Stimulated activated CD8-positive, alpha-beta memory T cell treated with anti-CD3 and anti-CD28 coated beads, Interleukin-15, amount 100 ng/mL, for 1 hour (primary cell): Measurements from ENCODE around the gene AKR1B15.
"Not testable (repeated sequence)": the region's sequence is repeated elsewhere in the genome, so short reads cannot be mapped to it uniquely, and the experiment has no call there.

ENCODE experiments used
- DNase-seq: peaks from one replicate; pipeline ENCODE4 v3.0.0-alpha.2; 2020; ENCODE audit warnings: low read depth

The AKR1B15 gene

DNA sequence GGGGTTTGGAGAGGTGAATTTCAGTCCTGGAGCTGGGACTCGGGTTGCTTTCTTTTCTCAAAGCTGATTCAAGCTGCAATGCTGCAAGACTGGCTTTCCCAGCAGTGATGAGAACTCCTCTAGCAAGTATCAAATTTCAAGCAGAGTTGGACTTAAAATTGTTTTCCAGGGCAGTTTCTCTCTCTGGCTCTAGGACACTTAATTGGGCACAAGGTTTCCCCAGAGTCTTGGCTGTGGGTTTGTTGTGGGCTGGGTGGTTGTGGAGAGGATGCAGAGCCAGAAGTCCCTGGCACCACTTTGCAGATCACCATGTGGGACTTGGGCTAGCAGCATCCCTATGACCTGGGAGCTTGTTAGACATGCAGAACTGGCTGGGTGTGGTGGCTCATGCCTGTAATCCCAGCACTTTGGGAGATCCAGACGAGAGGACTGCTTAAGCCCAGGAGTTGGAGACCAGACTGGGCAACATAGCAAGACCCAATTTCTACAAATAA lies 16.8 kb downstream of the AKR1B15 start:
- no peak for DNase-seq

DNA sequence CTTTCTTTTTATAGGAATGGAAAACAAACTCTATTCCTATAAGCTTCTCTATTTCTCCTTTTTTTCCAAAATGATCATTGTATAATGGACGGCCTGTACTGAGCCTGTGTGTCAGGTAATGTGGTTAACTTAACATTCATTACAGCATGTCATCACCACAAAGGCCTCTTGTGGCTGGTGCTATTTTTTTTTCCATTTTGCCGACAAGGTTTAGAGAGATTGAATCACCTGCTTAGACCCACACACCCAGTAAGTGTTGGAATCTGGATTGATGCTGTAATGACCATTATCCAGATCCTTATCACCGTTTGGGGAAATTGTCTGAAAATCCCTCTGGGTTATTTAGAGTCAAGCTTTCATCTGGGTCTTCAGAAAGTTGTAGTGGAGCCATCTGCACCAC lies 18.5 kb downstream of the AKR1B15 start:
- no peak for DNase-seq

DNA sequence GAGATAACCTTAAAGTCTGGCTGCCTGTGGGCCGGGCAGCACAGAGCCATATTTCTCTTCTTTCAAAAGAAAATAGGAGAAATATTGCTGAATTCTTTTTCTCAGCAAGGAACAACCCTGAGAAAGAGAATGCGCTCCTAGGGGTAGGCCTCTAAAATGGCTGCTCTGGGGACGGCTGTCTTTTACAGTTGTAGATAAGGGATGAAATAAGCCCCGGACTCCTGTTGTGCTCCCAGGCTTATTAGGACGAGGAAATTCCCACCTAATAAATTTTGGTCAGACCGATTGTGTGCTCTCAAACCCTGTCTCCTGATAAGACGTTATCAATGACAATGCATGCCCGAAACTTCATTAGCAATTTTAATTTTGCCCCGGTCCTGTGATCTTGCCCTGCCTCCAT lies 21.1 kb downstream of the AKR1B15 start:
- DNase-seq: not testable (repeated sequence)

DNA sequence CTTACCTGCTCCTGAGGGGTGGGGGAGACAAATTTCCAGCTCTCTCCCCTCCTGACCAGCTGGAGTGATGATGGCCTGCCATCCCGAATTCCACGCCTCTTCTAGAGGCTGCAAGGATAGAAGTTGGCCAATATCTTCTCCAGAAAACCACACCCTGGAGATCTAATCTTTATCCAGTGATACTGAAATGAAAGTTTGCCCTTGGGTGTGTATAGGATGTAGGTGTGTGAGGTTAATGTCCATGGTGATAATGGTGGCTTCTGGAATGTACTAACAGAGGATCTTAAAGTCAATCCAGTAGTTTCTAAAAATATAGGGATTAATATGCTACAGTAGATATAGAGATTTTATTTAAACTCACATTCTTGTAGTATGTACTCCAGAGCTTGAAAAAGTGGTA lies 22.2 kb downstream of the AKR1B15 start:
- DNase-seq: no peak

DNA sequence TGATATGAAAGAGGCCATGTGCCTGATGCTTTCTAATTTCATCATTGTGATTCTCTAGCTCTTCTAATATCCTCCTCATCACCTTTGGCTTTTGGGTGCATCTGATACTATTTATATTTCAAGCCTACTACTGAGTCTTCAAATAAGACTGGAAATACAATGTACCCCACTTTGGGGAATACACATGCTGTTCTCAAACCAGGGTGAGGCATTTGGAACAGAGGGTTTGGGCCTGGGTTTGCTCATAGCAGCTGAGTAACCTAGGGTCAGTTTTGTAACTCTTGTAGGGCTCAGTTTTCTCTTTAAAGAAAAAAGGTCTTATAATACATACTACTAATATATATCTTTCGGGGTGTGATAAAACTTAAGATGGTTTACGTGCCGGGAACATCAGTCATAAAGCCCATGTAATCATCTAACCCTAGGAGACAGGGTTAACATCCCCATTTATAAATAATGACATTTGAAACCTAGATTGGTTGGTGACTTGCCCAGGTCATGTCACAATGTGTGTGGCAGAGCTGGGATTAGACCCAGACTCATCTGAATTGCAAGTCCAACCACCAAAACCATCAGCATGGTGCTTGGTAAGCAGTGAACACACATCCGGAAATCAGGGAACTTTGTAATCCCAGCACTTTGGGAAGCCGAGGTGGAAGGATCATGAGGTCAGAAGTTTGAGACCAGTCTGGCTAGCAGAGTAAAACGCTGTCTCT lies 23.0 kb downstream of the AKR1B15 start:
- no peak for DNase-seq

DNA sequence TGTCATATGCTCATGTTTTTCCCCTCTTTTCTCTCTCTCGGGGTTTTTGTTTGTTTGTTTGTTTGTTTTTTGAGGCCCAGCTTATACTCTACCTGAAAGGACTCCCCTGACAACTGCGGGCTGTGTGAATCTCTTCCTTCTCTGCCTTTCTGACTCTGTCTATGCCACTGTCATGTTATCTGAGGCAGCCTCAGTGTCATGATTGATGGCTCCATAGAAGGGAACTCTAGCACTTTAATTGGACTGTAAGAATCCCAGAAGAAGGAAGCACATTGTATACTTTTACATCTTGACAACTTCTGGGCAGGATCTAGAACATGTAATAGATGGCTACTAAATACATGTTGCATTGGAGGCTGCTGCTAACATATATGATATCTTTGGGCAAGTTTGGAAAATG lies 25.4 kb downstream of the AKR1B15 start:
- DNase-seq: no peak

DNA sequence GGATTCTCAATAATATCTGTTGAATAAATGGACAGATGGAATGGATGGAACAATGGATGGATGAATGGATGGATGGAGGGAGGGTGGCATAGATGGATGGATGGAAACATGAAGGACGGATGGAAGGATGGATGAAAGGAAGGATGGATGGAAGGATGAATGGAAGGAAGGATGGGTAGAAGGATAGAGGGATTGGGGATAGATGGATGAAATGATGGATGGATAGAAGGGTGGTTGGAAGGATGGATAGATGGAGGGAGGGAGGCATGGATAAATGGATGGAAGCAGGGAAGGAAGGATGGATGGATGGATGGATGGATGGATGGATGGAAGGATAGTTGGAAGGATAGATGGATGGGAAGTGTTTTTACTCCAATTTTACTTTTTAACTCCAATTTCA lies 35.4 kb downstream of the AKR1B15 start:
- no peak for DNase-seq

DNA sequence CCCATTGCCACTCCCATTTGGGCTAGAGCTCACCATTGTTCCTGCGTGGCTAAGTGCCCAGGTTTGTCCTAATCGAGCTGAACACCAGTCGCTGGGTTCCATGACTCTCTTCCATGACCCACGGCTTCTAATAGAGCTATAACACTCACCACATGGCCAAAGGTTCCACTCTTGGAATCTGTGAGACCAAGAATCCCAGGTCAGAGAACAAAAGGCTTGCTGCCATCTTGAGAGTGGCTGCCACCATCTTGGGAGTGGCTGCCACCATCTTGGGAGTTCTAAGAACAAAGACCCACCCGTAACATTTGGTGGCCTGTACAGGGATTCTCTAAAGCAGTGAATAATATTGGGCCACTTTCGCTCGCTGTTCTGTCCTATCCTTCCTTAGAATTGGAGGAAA lies 37.0 kb downstream of the AKR1B15 start:
- no peak for DNase-seq

DNA sequence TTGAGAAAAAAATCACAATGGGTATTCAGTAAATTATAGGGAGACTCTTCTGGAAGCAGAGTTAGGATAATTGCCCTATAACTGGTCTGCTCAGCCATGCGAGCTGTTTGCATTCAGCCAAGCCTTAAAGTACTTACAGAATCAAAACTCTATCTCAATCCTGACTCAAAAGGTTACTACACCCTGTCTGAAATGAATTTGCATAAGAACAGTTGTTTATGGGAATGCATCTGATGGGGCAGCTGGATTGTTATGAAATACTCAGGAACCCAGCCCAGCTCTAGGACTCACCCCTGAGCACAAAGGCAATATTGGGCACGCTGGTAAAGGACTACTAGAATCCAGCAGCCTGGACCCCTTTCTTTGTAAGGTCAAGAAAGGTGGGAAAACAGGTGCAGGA lies 38.8 kb downstream of the AKR1B15 start:
- DNase-seq: no peak

DNA sequence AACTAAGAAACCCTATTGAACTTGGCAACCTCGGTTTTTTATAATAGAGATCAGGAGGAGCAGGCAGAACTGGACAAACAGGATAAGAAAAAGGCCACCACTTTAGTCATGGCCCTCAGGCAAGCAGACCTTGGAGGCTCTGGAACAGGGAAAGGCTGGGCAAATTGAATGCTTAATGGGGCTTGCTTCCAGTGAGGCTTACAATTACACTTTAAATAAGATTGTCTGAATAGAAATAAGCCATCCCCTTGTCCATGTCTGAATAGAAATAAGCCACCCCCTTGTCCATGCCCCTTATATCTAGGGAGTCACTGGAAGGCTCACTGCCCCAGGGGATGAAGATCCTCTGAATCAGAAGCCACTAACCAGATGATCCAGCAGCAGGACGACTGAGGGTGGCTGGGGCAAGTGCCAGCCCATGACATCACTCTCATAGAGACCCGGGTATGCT lies 40.6 kb downstream of the AKR1B15 start:
- DNase-seq: no peak

DNA sequence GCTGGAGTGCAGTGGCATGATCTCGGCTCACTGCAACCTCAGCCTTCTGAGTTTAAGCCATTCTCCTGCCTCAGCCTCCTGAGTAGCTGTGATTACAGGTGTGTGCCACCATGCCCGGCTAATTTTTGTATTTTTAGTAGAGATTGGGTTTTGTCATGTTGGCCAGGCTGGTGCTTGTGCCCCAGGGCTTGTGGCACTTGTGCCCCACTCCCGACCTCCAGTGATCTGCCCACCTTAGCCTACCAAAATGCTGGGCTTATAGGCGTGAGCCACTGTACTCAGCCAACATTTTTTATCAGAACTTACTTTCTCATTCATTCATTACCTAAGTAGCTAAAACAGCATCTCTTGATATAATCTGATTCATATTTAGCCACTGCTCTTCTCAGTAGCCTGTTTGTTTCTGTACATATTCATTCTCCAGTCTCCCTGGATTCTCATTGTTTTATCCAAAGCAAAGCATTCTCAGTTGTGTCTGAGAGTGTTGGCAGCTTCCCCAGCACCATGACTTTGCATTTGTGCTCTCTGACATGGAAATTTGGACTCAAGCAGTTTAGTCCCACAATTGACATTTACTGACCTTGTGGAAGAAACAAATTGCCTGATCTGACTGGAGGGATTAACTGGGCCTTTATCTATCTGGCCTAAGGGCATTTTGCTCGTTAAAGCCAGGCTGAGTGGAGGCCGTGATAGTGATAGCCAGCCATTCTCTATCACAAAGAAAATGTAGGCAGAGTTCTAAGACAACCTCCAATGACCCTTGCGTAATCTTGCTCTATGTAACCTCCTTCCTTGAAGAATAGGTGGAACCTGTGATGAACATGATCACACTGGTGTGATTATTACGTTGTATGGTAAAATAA lies 44.9 kb downstream of the AKR1B15 start:
- no peak for DNase-seq

DNA sequence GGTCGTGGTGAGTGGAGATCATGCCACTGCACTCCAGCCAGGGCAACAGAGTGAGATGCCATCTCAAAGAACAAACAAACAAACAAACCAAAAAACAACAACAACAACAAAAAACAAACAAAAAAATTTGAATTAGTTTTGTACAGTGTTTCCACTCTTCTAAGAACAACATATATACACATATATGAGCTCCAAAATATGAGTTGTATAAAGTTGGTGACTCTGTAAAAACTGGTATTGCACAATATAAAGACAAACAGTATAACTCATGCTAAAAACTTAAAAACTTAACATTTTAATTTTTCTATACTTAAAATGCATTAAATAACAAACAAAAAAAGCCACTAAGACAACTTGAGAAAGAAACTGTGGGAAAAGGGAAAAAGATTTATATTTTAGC lies 46.0 kb downstream of the AKR1B15 start:
- no peak for DNase-seq

DNA sequence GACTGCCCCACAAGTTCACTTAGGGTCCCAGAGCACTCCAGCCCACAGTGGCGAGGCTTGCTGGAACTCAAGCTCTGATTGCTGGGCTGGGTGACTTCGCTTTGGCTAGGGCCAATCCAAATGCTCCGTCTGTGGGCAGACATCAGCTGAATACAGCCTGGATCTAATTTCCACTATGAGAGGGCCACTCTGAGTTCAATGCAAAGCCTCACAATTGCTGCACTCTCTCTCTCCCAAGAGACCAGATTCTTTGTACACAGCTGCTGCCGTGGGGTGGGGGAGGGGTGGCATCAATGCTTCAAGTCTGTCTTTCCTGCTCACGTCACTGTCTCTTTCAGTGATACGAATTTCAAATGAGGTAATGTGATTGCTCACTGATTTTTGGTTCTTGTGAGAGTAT lies 50.5 kb downstream of the AKR1B15 start:
- DNase-seq: no peak

DNA sequence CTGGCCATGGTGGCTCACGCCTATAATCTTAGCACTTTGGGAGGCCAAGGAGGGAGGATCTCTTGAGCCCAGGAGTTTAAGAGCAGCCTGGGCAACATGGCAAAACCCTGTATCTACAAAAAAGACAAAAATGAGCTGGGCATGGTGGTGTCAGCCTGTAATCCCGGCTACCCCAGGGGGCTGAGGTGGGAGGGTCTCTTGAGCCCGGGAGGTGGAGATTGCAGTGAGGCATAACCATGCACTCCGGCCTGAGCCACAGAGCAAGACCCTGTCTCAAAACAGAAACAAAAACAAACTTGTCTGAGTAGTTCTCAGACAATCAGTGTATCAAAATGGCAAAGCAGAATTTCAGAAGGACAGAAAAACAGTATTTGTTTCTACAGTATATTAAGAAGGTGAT lies 52.5 kb downstream of the AKR1B15 start:
- no peak for DNase-seq

DNA sequence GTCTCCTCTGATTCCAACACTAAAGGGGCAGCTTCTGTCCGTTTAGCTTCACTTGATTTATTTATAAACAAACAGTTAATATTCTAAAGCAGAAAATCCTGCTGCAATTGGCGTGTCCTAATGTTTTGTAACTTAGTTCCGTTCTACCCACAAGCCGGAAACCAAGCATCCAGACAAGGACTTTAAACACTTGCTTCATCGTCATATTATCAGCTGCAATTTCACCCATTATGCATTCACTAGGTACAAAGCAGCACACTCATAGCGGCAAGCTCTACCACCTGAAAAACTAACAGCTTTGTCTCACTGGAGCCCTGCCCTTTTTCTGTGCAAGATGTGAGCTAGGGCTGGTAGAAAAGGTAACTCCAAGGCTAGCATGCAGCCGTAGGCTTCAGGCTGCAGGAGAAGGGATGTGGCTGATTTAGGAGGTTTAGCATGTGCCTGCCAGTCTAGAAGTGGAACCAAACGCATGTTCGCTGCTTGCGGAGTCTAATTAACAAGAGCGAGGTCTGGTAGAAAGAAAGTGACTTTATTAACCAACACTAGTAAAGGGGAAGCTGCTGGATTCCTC lies 54.1 kb downstream of the AKR1B15 start:
- DNase-seq: no peak

DNA sequence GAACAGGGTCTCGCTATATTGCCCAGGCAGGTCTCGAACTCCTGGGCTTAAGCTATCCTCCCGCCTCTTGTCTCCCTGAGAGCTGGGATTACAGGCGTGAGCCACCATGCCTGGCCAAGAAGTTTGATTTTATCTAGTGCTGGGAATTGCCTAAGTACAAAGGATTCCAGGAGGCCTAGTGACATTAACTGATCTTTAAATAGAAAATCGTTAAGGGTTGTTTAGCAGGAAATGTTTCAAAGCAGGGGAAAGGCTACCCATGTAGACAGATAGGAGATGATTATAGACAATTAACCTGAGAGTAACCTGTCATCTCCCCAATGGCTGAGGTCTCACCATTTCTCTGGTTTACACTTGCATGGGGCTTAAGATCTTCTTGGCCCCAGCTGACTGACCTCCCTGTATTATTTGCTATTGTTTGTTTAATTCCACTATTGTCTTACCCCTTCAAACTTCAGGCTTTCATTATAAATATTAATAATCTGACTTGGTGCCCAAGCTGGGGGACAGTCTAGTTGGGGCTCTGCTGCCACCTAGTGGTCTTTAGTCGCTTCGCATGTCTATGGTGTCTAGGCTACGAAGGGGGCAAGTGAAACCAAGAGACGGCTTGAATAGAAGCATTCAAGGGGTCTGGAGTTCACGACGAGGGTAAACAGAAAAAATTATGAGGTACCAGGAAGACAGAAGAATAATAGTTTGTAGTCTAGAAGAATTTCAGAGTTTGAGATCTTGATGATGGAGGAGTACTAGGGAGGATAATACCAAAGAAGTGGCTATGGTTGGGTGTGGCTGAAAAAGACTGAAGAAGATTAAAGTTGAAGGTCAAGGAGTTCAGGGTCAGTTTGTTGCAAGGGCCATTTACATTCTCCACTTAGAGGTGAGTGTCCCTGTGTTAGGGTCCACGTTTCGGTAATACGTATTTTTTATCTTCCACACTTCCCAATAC lies 57.3 kb downstream of the AKR1B15 start:
- peak; percentile 35 for DNase-seq

DNA sequence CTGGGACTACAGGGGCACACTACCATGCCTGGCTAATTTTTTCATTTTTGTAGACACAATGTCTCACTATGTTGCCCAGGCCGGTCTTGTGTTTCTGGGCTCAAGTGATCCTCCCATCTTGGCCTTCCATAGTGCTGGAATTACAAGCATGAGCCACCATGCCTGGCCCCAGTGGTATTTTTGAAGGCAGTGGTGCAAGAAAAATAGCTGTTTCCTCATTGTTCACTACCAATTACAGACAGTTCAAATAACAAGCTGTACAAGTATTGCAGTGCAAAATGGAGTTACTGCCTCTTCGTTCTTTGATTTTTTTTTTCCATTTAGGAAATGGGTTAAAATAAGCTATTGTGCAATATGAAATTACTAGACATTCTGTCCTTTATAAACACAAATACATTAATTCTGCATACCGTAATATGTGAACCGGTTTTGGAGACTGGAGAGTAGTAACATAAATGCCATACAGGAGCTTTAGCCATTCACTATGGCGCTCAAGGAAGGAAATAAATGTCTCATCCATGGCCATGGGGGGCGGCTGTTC lies 62.8 kb downstream of the AKR1B15 start:
- DNase-seq: no peak

DNA sequence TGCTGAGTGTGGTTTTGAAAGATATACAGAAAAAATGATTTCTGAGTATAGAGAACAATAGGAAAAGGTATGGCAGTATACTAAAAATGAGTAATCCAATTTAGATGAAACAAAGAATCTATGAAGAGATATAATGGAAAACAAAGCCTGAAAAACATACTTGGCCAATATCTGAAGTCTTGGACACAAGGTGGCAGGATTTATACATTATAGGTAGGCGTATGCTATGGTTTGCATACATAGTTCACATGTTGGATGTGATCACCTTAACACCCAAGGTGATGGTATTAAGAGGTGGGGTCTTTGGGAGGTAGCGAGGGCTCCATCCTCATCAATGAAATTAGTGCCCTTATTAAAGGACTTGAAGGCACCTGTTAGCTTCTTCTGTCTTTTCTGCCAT lies 63.3 kb downstream of the AKR1B15 start:
- DNase-seq: no peak

DNA sequence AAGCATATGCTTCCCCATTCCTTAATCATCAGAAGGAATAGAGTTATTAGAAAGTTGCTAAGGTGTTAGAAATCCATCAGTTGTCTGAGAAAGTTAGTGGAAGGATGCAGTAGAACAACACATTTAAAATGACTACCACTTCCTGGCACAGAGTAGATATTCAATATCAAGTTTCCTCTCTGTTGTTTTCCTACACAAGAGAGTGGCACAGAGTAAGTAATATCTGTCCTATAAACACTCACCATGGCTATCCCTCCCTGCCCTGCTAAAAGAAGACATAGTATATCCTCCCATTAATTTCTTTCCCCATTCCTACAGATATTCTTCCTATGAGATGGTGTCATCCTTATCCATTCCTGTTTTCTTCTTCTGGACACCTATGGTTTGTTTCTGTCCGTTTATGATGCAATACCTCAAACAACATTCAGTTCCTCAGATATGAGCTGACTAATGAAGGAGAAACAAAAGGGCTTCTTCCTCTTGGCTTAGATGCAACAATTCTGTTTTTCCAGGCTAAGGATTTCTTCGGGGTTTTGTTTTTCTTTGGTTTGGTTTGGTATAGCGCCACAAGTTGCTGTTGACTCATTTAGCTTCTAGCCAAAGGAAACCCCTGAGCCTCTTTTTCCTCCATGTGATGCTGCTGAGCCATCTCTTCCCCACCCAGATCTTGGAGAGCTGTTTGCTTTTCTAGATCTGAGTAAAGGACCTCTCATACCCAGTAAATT lies 64.9 kb downstream of the AKR1B15 start:
- no peak for DNase-seq

DNA sequence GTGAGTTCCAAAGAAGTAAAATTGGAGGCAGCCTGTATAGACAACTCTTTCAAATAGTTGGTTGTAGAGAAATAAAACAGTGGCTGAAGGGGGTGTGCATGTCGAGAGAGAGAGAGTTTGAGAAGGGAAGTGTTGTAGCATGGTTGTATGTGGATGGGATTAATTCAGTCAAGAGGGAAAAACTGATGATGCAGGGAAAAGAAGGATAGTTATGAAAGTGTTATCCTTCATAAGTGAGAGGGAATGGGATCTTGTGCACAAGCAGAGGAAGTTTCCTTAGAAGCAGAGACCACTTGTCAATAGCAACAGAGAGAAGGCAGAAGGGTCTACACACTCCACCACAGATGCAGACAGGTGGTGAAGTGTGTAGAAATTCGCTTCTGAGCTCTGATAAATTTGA lies 67.7 kb downstream of the AKR1B15 start:
- no peak for DNase-seq
